ENCODE results near the gene VSIG2. TPM values are rescaled to one million over a fixed set of nuclear protein-coding genes. Genes with fewer than 3 reads are reported as not detected.

VSIG2 gene
- total RNA-seq, 1 donor from 2014 or later = not detected

DNA sequence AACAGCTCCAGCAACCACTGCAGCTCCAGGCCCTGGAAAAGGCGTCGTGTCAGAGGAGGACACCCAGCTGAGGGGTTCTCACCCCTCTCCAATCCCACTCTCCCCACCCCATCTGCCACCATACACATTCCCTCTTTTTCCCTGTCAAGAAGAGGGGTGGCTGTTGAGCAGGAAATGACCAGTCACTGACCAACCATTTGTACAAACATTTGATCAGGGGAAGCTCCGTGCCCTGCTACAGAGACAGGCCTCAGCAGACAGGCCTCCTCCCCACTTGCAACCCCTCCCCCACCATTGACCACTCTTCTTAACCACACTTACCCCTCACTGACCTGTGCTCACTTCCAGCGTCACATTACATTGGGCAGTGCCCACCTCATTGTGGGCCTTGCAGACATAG is 2.3 kb upstream of the VSIG2 start:
- no peaks in the 10 kb centered on the region for H3K9me3 Mint-ChIP-seq
- peak overlapping the region; percentile 64 for H3K27ac Mint-ChIP-seq (ENCODE audit: unreplicated experiment)
- peaks cover 22% of the 10 kb centered on the region for H3K4me1 Mint-ChIP-seq
- H3K4me3 Mint-ChIP-seq = no peak overlapping the region
- no peak for DNase-seq (ENCODE audit: low read depth, low spot score)
- H3K27me3 Mint-ChIP-seq (ENCODE audit: low read depth) = peaks cover 63% of the 10 kb centered on the region
- TF ChIP-seq, protein P1, sequence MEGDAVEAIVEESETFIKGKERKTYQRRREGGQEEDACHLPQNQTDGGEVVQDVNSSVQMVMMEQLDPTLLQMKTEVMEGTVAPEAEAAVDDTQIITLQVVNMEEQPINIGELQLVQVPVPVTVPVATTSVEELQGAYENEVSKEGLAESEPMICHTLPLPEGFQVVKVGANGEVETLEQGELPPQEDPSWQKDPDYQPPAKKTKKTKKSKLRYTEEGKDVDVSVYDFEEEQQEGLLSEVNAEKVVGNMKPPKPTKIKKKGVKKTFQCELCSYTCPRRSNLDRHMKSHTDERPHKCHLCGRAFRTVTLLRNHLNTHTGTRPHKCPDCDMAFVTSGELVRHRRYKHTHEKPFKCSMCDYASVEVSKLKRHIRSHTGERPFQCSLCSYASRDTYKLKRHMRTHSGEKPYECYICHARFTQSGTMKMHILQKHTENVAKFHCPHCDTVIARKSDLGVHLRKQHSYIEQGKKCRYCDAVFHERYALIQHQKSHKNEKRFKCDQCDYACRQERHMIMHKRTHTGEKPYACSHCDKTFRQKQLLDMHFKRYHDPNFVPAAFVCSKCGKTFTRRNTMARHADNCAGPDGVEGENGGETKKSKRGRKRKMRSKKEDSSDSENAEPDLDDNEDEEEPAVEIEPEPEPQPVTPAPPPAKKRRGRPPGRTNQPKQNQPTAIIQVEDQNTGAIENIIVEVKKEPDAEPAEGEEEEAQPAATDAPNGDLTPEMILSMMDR (conservative IDR thresholded peaks at IDR 0.05) = no peak
- no peaks in the 10 kb centered on the region for H3K36me3 Mint-ChIP-seq (ENCODE audit: low read depth)

- Mint-ChIP-seq H3K36me3 (ENCODE audit: low read depth) (no peaks in the 10 kb centered on the region), H3K9me3 (no peaks in the 10 kb centered on the region), H3K4me3 (no peak overlapping the region), H3K4me1 (peaks cover 20% of the 10 kb centered on the region), H3K27me3 (ENCODE audit: low read depth) (peaks cover 63% of the 10 kb centered on the region), H3K27ac (ENCODE audit: unreplicated experiment) (peak overlapping the region; percentile 62)
- no peak for DNase-seq (ENCODE audit: low read depth, low spot score)
- TF ChIP-seq, protein P1 (conservative IDR thresholded peaks at IDR 0.05) = no peak
Measured at GRCh38 chr11:124753624-124754023, 1.6 kb upstream of the VSIG2 start.

DNA sequence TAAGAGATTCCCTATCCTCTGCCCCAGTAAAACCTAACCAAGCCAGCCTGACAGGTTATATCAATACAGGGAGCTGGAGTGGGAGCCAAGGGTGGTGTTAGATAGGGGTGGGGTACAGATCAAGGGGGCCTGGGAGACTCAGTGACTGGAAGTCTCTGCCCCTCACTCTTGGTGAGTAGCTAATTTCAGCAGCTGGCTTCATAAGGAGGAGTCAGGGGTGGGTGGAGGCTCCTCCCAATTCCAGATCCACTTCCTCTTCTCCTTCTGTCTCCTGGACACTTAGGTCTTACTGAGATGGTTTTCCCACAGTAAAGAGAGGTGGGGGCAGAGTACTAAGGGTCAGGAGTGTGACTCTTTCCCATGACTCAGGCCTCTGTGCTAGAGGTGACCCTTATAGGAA is 1.1 kb upstream of the VSIG2 start:
- Mint-ChIP-seq H3K4me1 (peaks cover 16% of the 10 kb centered on the region), H3K9me3 (no peaks in the 10 kb centered on the region), H3K27ac (ENCODE audit: unreplicated experiment) (no peak overlapping the region), H3K4me3 (no peak overlapping the region), H3K27me3 (ENCODE audit: low read depth) (peaks cover 63% of the 10 kb centered on the region), H3K36me3 (ENCODE audit: low read depth) (no peaks in the 10 kb centered on the region)
- TF ChIP-seq, protein P1 (conservative IDR thresholded peaks at IDR 0.05) = no peak
- no peak for DNase-seq (ENCODE audit: low read depth, low spot score)

DNA sequence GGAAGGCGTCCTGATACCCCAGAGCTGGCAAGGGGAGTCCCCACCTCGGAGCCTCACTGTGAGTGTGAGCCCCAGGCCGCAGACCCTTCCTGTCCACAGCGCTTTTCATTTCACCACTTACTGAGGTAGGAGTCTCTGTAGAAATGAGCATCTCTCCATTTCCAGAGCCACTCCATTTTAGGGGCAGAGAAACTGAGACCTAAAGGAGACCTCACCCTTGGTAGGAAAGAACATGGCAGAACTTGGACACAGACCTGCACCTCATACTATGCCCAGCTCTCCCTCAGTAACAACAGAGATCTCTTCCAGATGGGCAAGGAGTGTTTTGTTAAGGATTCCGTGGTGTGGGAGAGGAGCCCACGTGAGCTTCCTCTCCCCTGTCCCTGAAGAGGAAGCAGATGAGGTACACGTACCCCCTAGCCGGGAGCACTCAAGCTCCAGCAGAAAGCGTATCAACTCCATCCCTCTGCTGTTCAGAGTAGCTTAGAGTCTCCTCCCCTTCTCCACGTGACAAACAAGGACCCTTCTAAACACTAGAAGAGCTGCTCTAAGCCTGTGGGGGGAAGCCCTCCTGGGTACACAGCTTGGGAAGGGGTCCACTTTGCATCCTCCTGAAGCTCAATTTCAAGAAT is 532 bp upstream of the VSIG2 start:
- H3K4me3 Mint-ChIP-seq = no peak overlapping the region
- H3K9me3 Mint-ChIP-seq = no peaks in the 10 kb centered on the region
- TF ChIP-seq, protein P1 (conservative IDR thresholded peaks at IDR 0.05) = no peak
- DNase-seq (ENCODE audit: low read depth, low spot score) = no peak
- no peaks in the 10 kb centered on the region for H3K36me3 Mint-ChIP-seq (ENCODE audit: low read depth)
- peaks cover 63% of the 10 kb centered on the region for H3K27me3 Mint-ChIP-seq (ENCODE audit: low read depth)
- H3K27ac Mint-ChIP-seq (ENCODE audit: unreplicated experiment) = no peak overlapping the region
- peaks cover 14% of the 10 kb centered on the region for H3K4me1 Mint-ChIP-seq

GRCh38 chr11:124751391-124751740 is 689 bp downstream of the VSIG2 start:
- H3K4me1 Mint-ChIP-seq = peaks cover 21% of the 10 kb centered on the region
- TF ChIP-seq, protein P1 (conservative IDR thresholded peaks at IDR 0.05) = no peak
- peaks cover 63% of the 10 kb centered on the region for H3K27me3 Mint-ChIP-seq (ENCODE audit: low read depth)
- H3K4me3 Mint-ChIP-seq = no peak overlapping the region
- H3K27ac Mint-ChIP-seq (ENCODE audit: unreplicated experiment) = no peak overlapping the region
- no peaks in the 10 kb centered on the region for H3K9me3 Mint-ChIP-seq
- H3K36me3 Mint-ChIP-seq (ENCODE audit: low read depth) = peaks cover 3% of the 10 kb centered on the region
- DNase-seq (ENCODE audit: low read depth, low spot score) = no peak

All from neural crest cell (in vitro differentiated cells).